OCI-LY1 (cell line): ENCODE results near the gene CCDC81.

ENCODE experiments used
- H2AFZ ChIP-seq: fragments of 200-600 bp; sonication (generic), shearing (Covaris generic); 2 replicates; pipeline ENCODE4 v1.6.0; 2014; ENCODE audit warnings: antibody characterized with exemption, mild to moderate bottlenecking, low read length
- H3F3A ChIP-seq: fragments of 200-600 bp; sonication (generic), shearing (Covaris generic); 2 replicates; pipeline ENCODE4 v1.6.0; 2014; ENCODE audit warnings: mild to moderate bottlenecking, antibody characterized with exemption, low read length, moderate library complexity; ENCODE audit not compliant: insufficient read depth
- H3K27ac ChIP-seq: fragments of 200-600 bp; sonication (generic); 2 replicates; pipeline ENCODE4 v1.5.1; 2014; ENCODE audit warnings: low read length, mixed run types, mild to moderate bottlenecking, low read depth; ENCODE audit not compliant: poor library complexity, severe bottlenecking
- H3K27me3 ChIP-seq: fragments of 200-600 bp; sonication (generic); 2 replicates; pipeline ENCODE4 v1.6.0; 2014; ENCODE audit warnings: antibody characterized with exemption, mild to moderate bottlenecking, low read length, moderate library complexity; ENCODE audit not compliant: insufficient read depth
- H3K36me3 ChIP-seq: fragments of 200-600 bp; sonication (generic); 2 replicates; pipeline ENCODE4 v1.6.1; 2014; ENCODE audit warnings: mild to moderate bottlenecking, antibody characterized with exemption, low read length, moderate library complexity, mixed read lengths; ENCODE audit not compliant: insufficient read depth
- H3K4me1 ChIP-seq: fragments of 200-600 bp; sonication (generic); 2 replicates; pipeline ENCODE4 v1.5.1; 2014; ENCODE audit warnings: mild to moderate bottlenecking, low read length, moderate library complexity; ENCODE audit not compliant: insufficient read depth, severe bottlenecking
- H3K4me2 ChIP-seq: fragments of 200-600 bp; sonication (generic), shearing (Covaris generic); 2 replicates; pipeline ENCODE4 v1.6.1; 2014; ENCODE audit warnings: low read length
- H3K4me3 ChIP-seq: fragments of 200-600 bp; sonication (generic); 2 replicates; pipeline ENCODE4 v1.5.1; 2014; ENCODE audit warnings: low read length, low read depth, mild to moderate bottlenecking, mixed read lengths; ENCODE audit not compliant: poor library complexity, severe bottlenecking
- H3K79me2 ChIP-seq: fragments of 200-600 bp; shearing (Covaris generic); 2 replicates; pipeline ENCODE4 v1.6.1; 2016; ENCODE audit warnings: mixed run types, low read length, mixed read lengths; ENCODE audit not compliant: insufficient read depth
- H3K9ac ChIP-seq: fragments of 200-600 bp; sonication (generic), shearing (Covaris generic); 2 replicates; pipeline ENCODE4 v1.6.1; 2014; ENCODE audit warnings: mild to moderate bottlenecking, low read length, mixed read lengths
- H3K9me2 ChIP-seq: fragments of 200-600 bp; sonication (generic), shearing (Covaris generic); 2 replicates; pipeline ENCODE4 v1.6.1; 2014; ENCODE audit warnings: low read depth, mild to moderate bottlenecking, low read length, mixed read lengths
- H3K9me3 ChIP-seq: fragments of 200-600 bp; shearing (Covaris generic); 2 replicates; pipeline ENCODE4 v1.6.1; 2014; ENCODE audit warnings: low read length, mixed read lengths
- H4K20me1 ChIP-seq: fragments of 200-600 bp; sonication (generic), shearing (Covaris generic); 2 replicates; pipeline ENCODE4 v1.6.0; 2016; ENCODE audit warnings: mild to moderate bottlenecking, low read length; ENCODE audit not compliant: insufficient read depth
- EZH2 ChIP-seq: fragments of 200-600 bp; sonication (generic), shearing (Covaris generic); IDR thresholded peaks from 2 replicates; pipeline ENCODE4 v1.8.0; 2017; ENCODE audit warnings: borderline replicate concordance, mixed run types, mild to moderate bottlenecking, antibody characterized with exemption, low read length, moderate library complexity, mixed read lengths
- TF ChIP-seq, protein P1 (sequence below): fragments of 200-600 bp; sonication (generic), shearing (Covaris generic); IDR thresholded peaks from 2 replicates; pipeline ENCODE4 v1.5.1; 2017; ENCODE audit warnings: mild to moderate bottlenecking, antibody characterized with exemption, low read length, moderate library complexity, mixed read lengths

CCDC81 gene

DNA sequence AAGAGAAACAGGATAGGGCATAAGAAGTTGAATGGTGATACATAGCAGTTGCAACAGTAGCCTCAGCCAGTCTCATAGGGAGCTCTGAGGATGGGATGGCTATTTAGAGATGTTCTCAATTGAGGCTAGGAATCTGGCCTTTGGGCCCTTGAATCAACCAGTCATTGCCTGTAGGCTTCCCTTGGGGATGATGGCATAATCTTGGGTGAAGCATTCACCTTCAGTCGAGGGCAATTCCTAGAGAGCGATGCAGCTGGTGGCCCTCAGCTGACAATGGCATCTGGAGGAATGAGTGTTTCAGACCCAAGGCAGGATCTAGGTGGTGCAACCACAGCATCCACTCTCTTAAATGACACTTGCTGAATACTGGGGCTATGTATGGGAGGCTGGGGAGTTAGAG, 61.0 kb downstream of the CCDC81 start:
- H3K27me3 ChIP-seq: no peaks in the 10 kb centered on the region
- no peaks in the 10 kb centered on the region for H3K9me2 ChIP-seq
- H3F3A ChIP-seq: no peaks in the 10 kb centered on the region
- no peak overlapping the region for H3K4me2 ChIP-seq
- no peak overlapping the region for H3K4me3 ChIP-seq
- no peaks in the 10 kb centered on the region for H3K79me2 ChIP-seq
- H4K20me1 ChIP-seq: no peaks in the 10 kb centered on the region
- H3K4me1 ChIP-seq: no peaks in the 10 kb centered on the region
- H3K9me3 ChIP-seq: no peaks in the 10 kb centered on the region
- H3K36me3 ChIP-seq: no peaks in the 10 kb centered on the region
- H3K9ac ChIP-seq: no peak overlapping the region
- no peak overlapping the region for H3K27ac ChIP-seq
- TF ChIP-seq, protein P1, sequence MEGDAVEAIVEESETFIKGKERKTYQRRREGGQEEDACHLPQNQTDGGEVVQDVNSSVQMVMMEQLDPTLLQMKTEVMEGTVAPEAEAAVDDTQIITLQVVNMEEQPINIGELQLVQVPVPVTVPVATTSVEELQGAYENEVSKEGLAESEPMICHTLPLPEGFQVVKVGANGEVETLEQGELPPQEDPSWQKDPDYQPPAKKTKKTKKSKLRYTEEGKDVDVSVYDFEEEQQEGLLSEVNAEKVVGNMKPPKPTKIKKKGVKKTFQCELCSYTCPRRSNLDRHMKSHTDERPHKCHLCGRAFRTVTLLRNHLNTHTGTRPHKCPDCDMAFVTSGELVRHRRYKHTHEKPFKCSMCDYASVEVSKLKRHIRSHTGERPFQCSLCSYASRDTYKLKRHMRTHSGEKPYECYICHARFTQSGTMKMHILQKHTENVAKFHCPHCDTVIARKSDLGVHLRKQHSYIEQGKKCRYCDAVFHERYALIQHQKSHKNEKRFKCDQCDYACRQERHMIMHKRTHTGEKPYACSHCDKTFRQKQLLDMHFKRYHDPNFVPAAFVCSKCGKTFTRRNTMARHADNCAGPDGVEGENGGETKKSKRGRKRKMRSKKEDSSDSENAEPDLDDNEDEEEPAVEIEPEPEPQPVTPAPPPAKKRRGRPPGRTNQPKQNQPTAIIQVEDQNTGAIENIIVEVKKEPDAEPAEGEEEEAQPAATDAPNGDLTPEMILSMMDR: no peak
- no peak for TF ChIP-seq EZH2
- no peak overlapping the region for H2AFZ ChIP-seq

DNA sequence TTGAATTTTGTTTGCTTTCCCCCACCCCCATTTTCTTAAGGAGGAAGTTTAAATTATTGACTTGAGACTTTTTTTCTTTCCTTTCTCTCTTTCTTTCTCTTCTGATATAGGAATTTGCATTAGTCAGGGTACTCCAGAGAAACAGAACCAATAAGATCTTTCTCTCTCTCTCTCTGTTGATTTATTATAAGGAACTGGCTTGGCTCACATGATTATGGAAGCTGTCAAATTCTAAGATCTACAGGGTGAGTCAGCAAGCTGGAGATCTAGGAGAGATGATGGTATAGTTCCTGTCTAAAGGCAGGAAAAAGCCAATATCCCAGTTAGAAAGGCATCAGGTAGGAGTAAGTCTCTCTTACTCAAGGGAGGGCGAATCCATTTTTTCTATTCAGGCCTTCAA, 64.0 kb downstream of the CCDC81 start:
- Histone ChIP-seq H3K9me2 (no peaks in the 10 kb centered on the region), H4K20me1 (no peaks in the 10 kb centered on the region), H3K4me2 (no peak overlapping the region), H3K4me1 (no peaks in the 10 kb centered on the region), H3F3A (no peaks in the 10 kb centered on the region), H3K27me3 (no peaks in the 10 kb centered on the region), H3K4me3 (no peak overlapping the region), H3K79me2 (no peaks in the 10 kb centered on the region), H3K9me3 (no peaks in the 10 kb centered on the region), H2AFZ (no peak overlapping the region), H3K9ac (no peak overlapping the region), H3K36me3 (no peaks in the 10 kb centered on the region), H3K27ac (no peak overlapping the region)
- TF ChIP-seq EZH2: no peak
- TF ChIP-seq, protein P1: no peak

DNA sequence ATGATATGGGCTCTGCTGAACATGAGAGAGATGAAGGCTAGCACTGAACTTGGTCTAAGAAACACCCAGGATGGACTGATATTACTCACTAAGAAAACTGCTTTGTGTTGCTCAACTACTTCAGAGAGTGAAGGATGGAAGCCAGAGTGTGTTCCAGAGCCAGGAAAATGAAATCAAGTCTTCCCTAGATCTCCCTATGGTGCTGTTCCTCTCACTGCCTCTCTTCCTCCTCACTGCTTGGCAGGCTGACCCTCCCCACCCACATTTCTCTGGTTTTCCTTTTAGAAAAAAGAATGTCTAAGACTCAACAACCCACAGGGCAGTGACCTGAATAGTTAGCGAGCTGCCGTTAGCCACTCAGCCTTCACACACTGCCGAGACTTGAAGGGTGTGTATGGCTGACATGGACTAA, 65.6 kb downstream of the CCDC81 start:
- Histone ChIP-seq H3K9ac (no peak overlapping the region), H3K9me3 (no peaks in the 10 kb centered on the region), H3K27ac (no peak overlapping the region), H3K79me2 (no peaks in the 10 kb centered on the region), H3K4me3 (no peak overlapping the region), H2AFZ (no peak overlapping the region), H3F3A (no peaks in the 10 kb centered on the region), H3K4me1 (no peaks in the 10 kb centered on the region), H4K20me1 (no peaks in the 10 kb centered on the region), H3K9me2 (no peaks in the 10 kb centered on the region), H3K36me3 (no peaks in the 10 kb centered on the region), H3K4me2 (no peak overlapping the region), H3K27me3 (no peaks in the 10 kb centered on the region)
- TF ChIP-seq, protein P1: no peak
- TF ChIP-seq EZH2: no peak
